HEK293 (cell line): ENCODE measurements around the gene KANSL1.

ENCODE experiments used
- OSR2 ChIP-seq: fragments of 450-650 bp; formaldehyde crosslinking; IDR thresholded peaks from 2 replicates; pipeline ENCODE4 v1.5.1; 2016; ENCODE audit warnings: missing biosample characterization, missing genetic modification characterization
- ZNF292 ChIP-seq: fragments of 450-650 bp; formaldehyde crosslinking; IDR thresholded peaks from 2 replicates; pipeline ENCODE4 v1.5.1; 2016; ENCODE audit warnings: low read depth, missing biosample characterization, missing genetic modification characterization, borderline replicate concordance
- ZNF37A ChIP-seq: fragments of 450-650 bp; IDR thresholded peaks from 2 replicates; pipeline ENCODE4 v1.5.1; 2018; ENCODE audit warnings: missing biosample characterization, missing genetic modification characterization
- ZNF571 ChIP-seq: fragments of 450-650 bp; formaldehyde crosslinking; IDR thresholded peaks from 2 replicates; pipeline ENCODE4 v1.5.0; 2017; ENCODE audit warnings: missing biosample characterization, missing genetic modification characterization
- ZNF629 ChIP-seq: fragments of 450-650 bp; formaldehyde crosslinking; IDR thresholded peaks from 2 replicates; pipeline ENCODE4 v1.5.1; 2017; ENCODE audit warnings: missing biosample characterization, missing genetic modification characterization
- ZNF660 ChIP-seq: fragments of 450-650 bp; IDR thresholded peaks from 2 replicates; pipeline ENCODE4 v1.5.1; 2018; ENCODE audit warnings: missing biosample characterization, mild to moderate bottlenecking, missing genetic modification characterization
- ZNF777 ChIP-seq: fragments of 450-650 bp; formaldehyde crosslinking; IDR thresholded peaks from 2 replicates; pipeline ENCODE4 v1.5.1; 2017; ENCODE audit warnings: missing biosample characterization, missing genetic modification characterization, borderline replicate concordance
- ZSCAN30 ChIP-seq: fragments of 450-650 bp; IDR thresholded peaks from 2 replicates; pipeline ENCODE4 v1.5.1; 2018; ENCODE audit warnings: missing biosample characterization, mild to moderate bottlenecking, missing genetic modification characterization, moderate library complexity
- TF ChIP-seq, protein P1 (sequence below): fragments of 450-650 bp; formaldehyde crosslinking; IDR thresholded peaks from 2 replicates; pipeline ENCODE4 v1.5.1; 2016; ENCODE audit warnings: missing biosample characterization, missing genetic modification characterization
- TF ChIP-seq, protein P2 (sequence below): fragments of 450-650 bp; formaldehyde crosslinking; IDR thresholded peaks from 2 replicates; pipeline ENCODE4 v1.5.1; 2016; ENCODE audit warnings: missing biosample characterization, missing genetic modification characterization
- TF ChIP-seq, protein P3 (sequence below): fragments of 450-650 bp; formaldehyde crosslinking; IDR thresholded peaks from 2 replicates; pipeline ENCODE4; 2016; ENCODE audit warnings: missing biosample characterization, missing genetic modification characterization

DNA sequence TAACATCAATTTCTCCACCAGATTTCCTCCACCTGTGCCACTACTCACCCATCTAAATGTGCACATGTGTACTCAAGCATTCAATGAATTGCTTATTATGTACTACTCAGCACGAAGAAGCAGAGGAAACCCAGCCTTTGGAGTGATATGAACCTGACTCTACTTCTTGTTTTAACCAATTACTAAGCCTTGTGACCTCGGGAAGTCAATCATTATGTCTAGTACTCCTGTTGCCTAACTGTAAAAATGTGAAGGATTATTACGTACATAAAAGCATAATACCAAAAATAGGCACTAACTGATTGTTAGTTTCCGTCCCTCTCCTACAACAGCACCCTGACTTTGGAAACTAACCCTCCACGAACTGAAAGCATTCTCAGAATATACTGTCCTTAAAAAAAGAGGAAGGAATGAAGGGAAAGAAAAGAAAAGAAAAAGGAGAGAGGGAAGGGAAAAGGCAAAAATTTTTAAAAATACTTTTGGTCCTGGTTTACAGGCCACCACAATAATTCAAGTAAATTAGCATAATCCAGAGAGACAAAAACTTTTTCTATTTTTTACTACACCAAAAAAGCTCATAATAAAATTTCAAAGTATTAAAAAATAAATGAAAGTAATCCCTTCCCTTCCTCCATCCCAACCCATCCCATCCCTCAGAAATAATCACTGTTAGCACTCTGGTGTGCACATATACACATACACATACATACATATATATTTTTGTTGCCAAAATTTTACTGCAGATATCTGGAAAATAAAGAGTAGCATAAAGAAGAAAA is 53.6 kb downstream of the KANSL1 start:
- TF ChIP-seq, protein P1, sequence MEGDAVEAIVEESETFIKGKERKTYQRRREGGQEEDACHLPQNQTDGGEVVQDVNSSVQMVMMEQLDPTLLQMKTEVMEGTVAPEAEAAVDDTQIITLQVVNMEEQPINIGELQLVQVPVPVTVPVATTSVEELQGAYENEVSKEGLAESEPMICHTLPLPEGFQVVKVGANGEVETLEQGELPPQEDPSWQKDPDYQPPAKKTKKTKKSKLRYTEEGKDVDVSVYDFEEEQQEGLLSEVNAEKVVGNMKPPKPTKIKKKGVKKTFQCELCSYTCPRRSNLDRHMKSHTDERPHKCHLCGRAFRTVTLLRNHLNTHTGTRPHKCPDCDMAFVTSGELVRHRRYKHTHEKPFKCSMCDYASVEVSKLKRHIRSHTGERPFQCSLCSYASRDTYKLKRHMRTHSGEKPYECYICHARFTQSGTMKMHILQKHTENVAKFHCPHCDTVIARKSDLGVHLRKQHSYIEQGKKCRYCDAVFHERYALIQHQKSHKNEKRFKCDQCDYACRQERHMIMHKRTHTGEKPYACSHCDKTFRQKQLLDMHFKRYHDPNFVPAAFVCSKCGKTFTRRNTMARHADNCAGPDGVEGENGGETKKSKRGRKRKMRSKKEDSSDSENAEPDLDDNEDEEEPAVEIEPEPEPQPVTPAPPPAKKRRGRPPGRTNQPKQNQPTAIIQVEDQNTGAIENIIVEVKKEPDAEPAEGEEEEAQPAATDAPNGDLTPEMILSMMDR (tag by site-specific recombination): no peak
- TF ChIP-seq OSR2 (no peak), ZNF777 (tag by site-specific recombination) (no peak), ZNF292 (tag by site-specific recombination) (no peak), ZSCAN30 (tag by site-specific recombination) (no peak), ZNF629 (tag by site-specific recombination) (no peak), ZNF37A (tag by site-specific recombination) (no peak), ZNF571 (tag by site-specific recombination) (no peak), ZNF660 (tag by site-specific recombination) (no peak)
- TF ChIP-seq, protein P2, sequence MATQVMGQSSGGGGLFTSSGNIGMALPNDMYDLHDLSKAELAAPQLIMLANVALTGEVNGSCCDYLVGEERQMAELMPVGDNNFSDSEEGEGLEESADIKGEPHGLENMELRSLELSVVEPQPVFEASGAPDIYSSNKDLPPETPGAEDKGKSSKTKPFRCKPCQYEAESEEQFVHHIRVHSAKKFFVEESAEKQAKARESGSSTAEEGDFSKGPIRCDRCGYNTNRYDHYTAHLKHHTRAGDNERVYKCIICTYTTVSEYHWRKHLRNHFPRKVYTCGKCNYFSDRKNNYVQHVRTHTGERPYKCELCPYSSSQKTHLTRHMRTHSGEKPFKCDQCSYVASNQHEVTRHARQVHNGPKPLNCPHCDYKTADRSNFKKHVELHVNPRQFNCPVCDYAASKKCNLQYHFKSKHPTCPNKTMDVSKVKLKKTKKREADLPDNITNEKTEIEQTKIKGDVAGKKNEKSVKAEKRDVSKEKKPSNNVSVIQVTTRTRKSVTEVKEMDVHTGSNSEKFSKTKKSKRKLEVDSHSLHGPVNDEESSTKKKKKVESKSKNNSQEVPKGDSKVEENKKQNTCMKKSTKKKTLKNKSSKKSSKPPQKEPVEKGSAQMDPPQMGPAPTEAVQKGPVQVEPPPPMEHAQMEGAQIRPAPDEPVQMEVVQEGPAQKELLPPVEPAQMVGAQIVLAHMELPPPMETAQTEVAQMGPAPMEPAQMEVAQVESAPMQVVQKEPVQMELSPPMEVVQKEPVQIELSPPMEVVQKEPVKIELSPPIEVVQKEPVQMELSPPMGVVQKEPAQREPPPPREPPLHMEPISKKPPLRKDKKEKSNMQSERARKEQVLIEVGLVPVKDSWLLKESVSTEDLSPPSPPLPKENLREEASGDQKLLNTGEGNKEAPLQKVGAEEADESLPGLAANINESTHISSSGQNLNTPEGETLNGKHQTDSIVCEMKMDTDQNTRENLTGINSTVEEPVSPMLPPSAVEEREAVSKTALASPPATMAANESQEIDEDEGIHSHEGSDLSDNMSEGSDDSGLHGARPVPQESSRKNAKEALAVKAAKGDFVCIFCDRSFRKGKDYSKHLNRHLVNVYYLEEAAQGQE (tag by site-specific recombination): no peak
- TF ChIP-seq, protein P3, sequence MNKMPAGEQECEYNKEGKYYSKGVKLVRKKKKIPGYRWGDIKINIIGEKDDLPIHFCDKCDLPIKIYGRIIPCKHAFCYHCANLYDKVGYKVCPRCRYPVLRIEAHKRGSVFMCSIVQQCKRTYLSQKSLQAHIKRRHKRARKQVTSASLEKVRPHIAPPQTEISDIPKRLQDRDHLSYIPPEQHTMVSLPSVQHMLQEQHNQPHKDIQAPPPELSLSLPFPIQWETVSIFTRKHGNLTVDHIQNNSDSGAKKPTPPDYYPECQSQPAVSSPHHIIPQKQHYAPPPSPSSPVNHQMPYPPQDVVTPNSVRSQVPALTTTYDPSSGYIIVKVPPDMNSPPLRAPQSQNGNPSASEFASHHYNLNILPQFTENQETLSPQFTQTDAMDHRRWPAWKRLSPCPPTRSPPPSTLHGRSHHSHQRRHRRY (tag by site-specific recombination): no peak
